GM12878 (cell line): ENCODE results near the gene RRP36. TPM values are rescaled to one million over a fixed set of nuclear protein-coding genes. Genes with fewer than 3 reads are reported as not detected.

Source experiments
- ATAC-seq: fragments of 200-7000 bp; cut with Tn5 transposase; 3 replicates; pipeline ENCODE4 v1.9.1; 2020; ENCODE audit warnings: mild to moderate bottlenecking, moderate library complexity
- BruUV-seq: library from RNA; stranded (reverse); fragments of 400-500 nt; replicated peaks from 2 replicates; lab custom pipeline; 2021; lab: Mats Ljungman, UMichigan
- CTCF ChIA-PET: fragments of 300-600 bp; sonication (Branson Sonifier 250); formaldehyde crosslinking; extraction: SDS; loops from one replicate; lab custom pipeline; 2021; ENCODE audit warnings: inconsistent platforms; lab: Yijun Ruan, JAX
- POLR2A ChIA-PET: fragments of 350-600 bp; formaldehyde crosslinking; extraction: SDS; loops from one replicate; lab custom pipeline; 2021; ENCODE audit warnings: inconsistent platforms; lab: Charles Lee
- RAD21 ChIA-PET: fragments of 300-600 bp; sonication (Branson Sonifier 250); formaldehyde crosslinking; loops from one replicate; lab custom pipeline; 2023; ENCODE audit warnings: antibody characterized with exemption; ENCODE audit not compliant: unreplicated experiment; lab: Charles Lee
- SMC1A ChIA-PET: fragments of 300-600 bp; sonication (Branson Sonifier 250); formaldehyde crosslinking; loops from one replicate; lab custom pipeline; 2023; ENCODE audit not compliant: unreplicated experiment, uncharacterized antibody; lab: Charles Lee
- DNase-seq: peaks from one replicate; pipeline ENCODE4 v3.0.0-alpha.2; 2011; ENCODE audit warnings: low read depth, low spot score
- FAIRE-seq: peaks from 3 replicates; lab custom pipeline; 2011; peaks lifted over from hg19 to GRCh38; lab: Jason Lieb, UNC
- H2AFZ ChIP-seq: 2 replicates; pipeline ENCODE4 v1.6.0; 2011; ENCODE audit warnings: low read depth, low read length, control low read depth; ENCODE audit not compliant: control insufficient read depth
- H3K27ac ChIP-seq: 2 replicates; pipeline ENCODE4 v1.5.1; 2011; ENCODE audit warnings: control low read depth; ENCODE audit not compliant: control insufficient read depth, insufficient read depth
- H3K27me3 ChIP-seq, 2 experiments: replicated peaks in 1 of 2; 2 replicates each; pipeline versions ENCODE4 v1.6.0 to v1.6.1; 2011; ENCODE audit warnings: low read length in 1 of 2; ENCODE audit not compliant: control insufficient read depth in 2 of 2, insufficient read depth in 2 of 2
- H3K36me3 ChIP-seq, 2 experiments: 2 replicates each; pipeline ENCODE4 v1.5.1; 2011; ENCODE audit warnings: low read length in 1 of 2; ENCODE audit not compliant: control insufficient read depth in 2 of 2, insufficient read depth in 2 of 2
- H3K4me1 ChIP-seq: 2 replicates; pipeline ENCODE4 v1.6.1; 2011; ENCODE audit warnings: mild to moderate bottlenecking, low read length, moderate library complexity, mixed read lengths; ENCODE audit not compliant: control insufficient read depth, insufficient read depth
- H3K4me2 ChIP-seq: 2 replicates; pipeline ENCODE4 v1.6.0; 2011; ENCODE audit warnings: control low read depth; ENCODE audit not compliant: control insufficient read depth, insufficient read depth
- H3K4me3 ChIP-seq: fragments of 200-600 bp; sonication (generic); 2 replicates; pipeline ENCODE4 v1.5.1; 2016
- H3K79me2 ChIP-seq: 2 replicates; pipeline ENCODE4 v1.6.0; 2011; ENCODE audit warnings: low read length; ENCODE audit not compliant: control insufficient read depth, insufficient read depth
- H3K9ac ChIP-seq: 2 replicates; pipeline ENCODE4 v1.8.0; 2011; ENCODE audit warnings: low read length, control low read depth, mixed read lengths; ENCODE audit not compliant: control insufficient read depth, insufficient read depth
- H3K9me3 ChIP-seq: replicated peaks from 3 replicates; pipeline ENCODE4 v1.5.1; 2011; ENCODE audit warnings: mild to moderate bottlenecking, low read length; ENCODE audit not compliant: control insufficient read depth, insufficient read depth
- H4K20me1 ChIP-seq: 2 replicates; pipeline ENCODE4 v1.6.0; 2011; ENCODE audit not compliant: control insufficient read depth, insufficient read depth
- BHLHE40 ChIP-seq, 2 experiments: fragments of 450-650 bp in 1 of 2; IDR thresholded peaks; 2 replicates each; pipeline ENCODE4 v1.6.1; 2011 to 2017; ENCODE audit warnings: low read depth in 2 of 2, borderline replicate concordance in 1 of 2, improper control_type of control experiment in 1 of 2, low read length in 1 of 2, mild to moderate bottlenecking in 1 of 2
- CBFB ChIP-seq: IDR thresholded peaks from 2 replicates; pipeline ENCODE4 v1.6.1; 2016; ENCODE audit warnings: antibody characterized with exemption, low read depth
- CUX1 ChIP-seq: IDR thresholded peaks from 2 replicates; pipeline ENCODE4 v1.6.1; 2012; ENCODE audit warnings: improper control_type of control experiment, low read depth, low read length; ENCODE audit not compliant: insufficient replicate concordance
- PBX3 ChIP-seq: IDR thresholded peaks from 2 replicates; pipeline ENCODE4 v1.6.1; 2011; ENCODE audit warnings: mild to moderate bottlenecking, low read depth, low read length, moderate library complexity; ENCODE audit not compliant: insufficient replicate concordance
- SMAD5 ChIP-seq: IDR thresholded peaks from 2 replicates; pipeline ENCODE4 v1.6.1; 2016; ENCODE audit warnings: antibody characterized with exemption, low read depth
- ZNF207 ChIP-seq: fragments of 450-650 bp; IDR thresholded peaks from 2 replicates; pipeline ENCODE4 v1.6.1; 2014; ENCODE audit warnings: antibody characterized with exemption, mild to moderate bottlenecking, borderline replicate concordance
- WGBS: methylation state at CpG from one replicate; pipeline ENCODE4 v1.1.6; 2016; ENCODE audit warnings: low lambda C conversion rate; ENCODE audit not compliant: insufficient replicate concordance, insufficient coverage; ENCODE audit errors: missing lambda C conversion rate; 5-methylcytosine and 5-hydroxymethylcytosine counted together
- in situ Hi-C: fragments of 300-500 bp; cut with MboI; formaldehyde crosslinking; loops from 9 replicates; pipeline ENCODE4 v1.14.3; 2018; ENCODE audit warnings: mixed read lengths
- intact Hi-C: fragments of 100-400 bp; cut with micrococcal nuclease; formaldehyde crosslinking; loops from one replicate; pipeline ENCODE4 v1.14.2; 2022; ENCODE audit not compliant: unreplicated experiment
- polyA plus RNA-seq, 11 experiments: library from polyadenylated mRNA; depleted of rRNA in 4 of 11; unstranded in 6 of 11; stranded (reverse) in 5 of 11; fragments of >200 nt; fragmentation: Nextera tagmentation in 4 of 11; fragmentation: Illumina TruSeq in 1 of 11; extraction: Ambion mirVana in 4 of 11; extraction: Trizol in 1 of 11; gene quantifications; 1 replicate in 1 of 11; 2 replicates in 10 of 11; pipeline versions ENCODE4 v1.2.1 to v1.2.3, GENCODE V29; 2011 to 2016; ENCODE audit warnings: inconsistent platforms in 2 of 11, missing spikeins in 2 of 11, low read depth in 1 of 11
- total RNA-seq, 4 experiments: library from RNA; depleted of rRNA in 3 of 4; stranded (reverse); fragments of >200 nt in 3 of 4; fragmentation: Illumina TruSeq in 1 of 4; extraction: Trizol in 1 of 4; gene quantifications; 2 replicates each; pipeline versions ENCODE4 v1.2.1 to v1.2.3, GENCODE V29; 2013 to 2021

RRP36 gene
- total and polyA plus RNA-seq, 10 of the 15 experiments (the other 5 are each of a cell fraction or from before 2014, with no cell fraction given), result 17.6 to 101 (median 69.7) TPM

- in situ Hi-C loops (no loop called here), intact Hi-C loops (no loop called here)
- Histone ChIP-seq H3K9me3 (no peaks in the 10 kb centered on the region), H3K4me2 (no peak overlapping the region; the same call in 1 of the 2 replicates), H3K36me3 (no peaks in the 10 kb centered on the region; a peak in 1 of 4 replicates), H3K27ac (no peak overlapping the region), H2AFZ (no peak overlapping the region), H4K20me1 (no peaks in the 10 kb centered on the region), H3K79me2 (peaks cover 15% of the 10 kb centered on the region), H3K4me1 (peaks cover 3% of the 10 kb centered on the region; the same call in 1 of the 2 replicates), H3K9ac (no peak overlapping the region), H3K4me3 (no peak overlapping the region), H3K27me3 (no peaks in the 10 kb centered on the region)
- CTCF ChIA-PET, result interaction anchor here (1.4 kb wide), 1 partner anchor 83 kb away, joined by 4 read pairs; no protein-coding TSS in a partner anchor
- 67% methylated on average over 12 of the region's 12 CpGs for WGBS
- POLR2A ChIA-PET, result interaction anchor here (0.5 to 2.0 kb wide), 3 partner anchors 47 to 90 kb away, joined by 3 to 19 read pairs (median 3); partner anchors contain the start of genes KLHDC3, MEA1 and PPP2R5D
- TF ChIP-seq PBX3, result no peak
- no peak for TF ChIP-seq BHLHE40 (IDR thresholded peaks at IDR 0.05; ENCODE audit: borderline replicate concordance in 1 of 2, low read depth in 2 of 2, low read length in 1 of 2)
- no peak for TF ChIP-seq CUX1
- no peak for TF ChIP-seq CBFB
- no peak for TF ChIP-seq ZNF207
- no peak for TF ChIP-seq SMAD5
- SMC1A ChIA-PET, result interaction anchor here (0.6 to 1.4 kb wide), 2 partner anchors 148 to 177 kb away, joined by 3 read pairs; no protein-coding TSS in a partner anchor
- no TSS peak for BruUV-seq
- DNase-seq (no peak), FAIRE-seq (no peak), ATAC-seq (no peak)
- RAD21 ChIA-PET, result interaction anchor here (0.8 to 3.0 kb wide), 4 partner anchors 8 to 83 kb away, joined by 3 to 16 read pairs (median 4); partner anchors contain the start of genes KLHDC3 and MEA1
Measured at GRCh38 chr6:43060755-43061633, 39.6 kb downstream of the RRP36 start.
